GM12878 (cell line): Measurements from ENCODE around the gene SIRT2. TPM values are rescaled to one million over a fixed set of nuclear protein-coding genes. Genes with fewer than 3 reads are reported as not detected.

Experiments
- ATF3 ChIP-seq: IDR thresholded peaks from 2 replicates; pipeline ENCODE4 v1.6.1; 2011; ENCODE audit warnings: low read depth, mild to moderate bottlenecking, low read length, moderate library complexity, borderline replicate concordance; ENCODE audit errors: extremely low read depth
- CEBPB ChIP-seq, 2 experiments: fragments of 150-350 bp in 1 of 2; IDR thresholded peaks; 2 replicates each; pipeline ENCODE4 v1.6.1; 2012 to 2014; ENCODE audit warnings: low read depth in 2 of 2, low read length in 2 of 2, borderline replicate concordance in 1 of 2, inconsistent platforms in 1 of 2
- CHD1 ChIP-seq: IDR thresholded peaks from 2 replicates; pipeline ENCODE4 v1.6.1; 2012; ENCODE audit warnings: low read depth, low read length, improper control_type of control experiment
- DPF2 ChIP-seq: fragments of 450-650 bp; IDR thresholded peaks from 2 replicates; pipeline ENCODE4 v1.6.1; 2017; ENCODE audit warnings: mild to moderate bottlenecking
- E4F1 ChIP-seq: fragments of 450-650 bp; IDR thresholded peaks from 2 replicates; pipeline ENCODE4 v1.6.1; 2018; ENCODE audit warnings: borderline replicate concordance, mild to moderate bottlenecking; ENCODE audit not compliant: partially characterized antibody
- IRF5 ChIP-seq: fragments of 450-650 bp; IDR thresholded peaks from 2 replicates; pipeline ENCODE4 v1.6.1; 2017; ENCODE audit warnings: borderline replicate concordance
- MLLT1 ChIP-seq: fragments of 450-650 bp; IDR thresholded peaks from 2 replicates; pipeline ENCODE4 v1.6.1; 2016; ENCODE audit warnings: mild to moderate bottlenecking
- NFYB ChIP-seq: IDR thresholded peaks from 2 replicates; pipeline ENCODE4 v1.6.1; 2011; ENCODE audit warnings: low read depth, mild to moderate bottlenecking, low read length, improper control_type of control experiment, moderate library complexity; ENCODE audit not compliant: insufficient read depth
- NR2C2 ChIP-seq: IDR thresholded peaks from 2 replicates; pipeline ENCODE4 v1.6.1; 2011; ENCODE audit warnings: borderline replicate concordance, low read depth; ENCODE audit not compliant: control insufficient read depth, insufficient read length
- RCOR1 ChIP-seq: conservative IDR thresholded peaks from 2 replicates; pipeline ENCODE4 v1.6.1; 2012; ENCODE audit warnings: low read depth, low read length, improper control_type of control experiment
- SMARCA5 ChIP-seq: fragments of 450-650 bp; IDR thresholded peaks from 2 replicates; pipeline ENCODE4 v1.6.1; 2017; ENCODE audit warnings: mild to moderate bottlenecking
- SREBF1 ChIP-seq: IDR thresholded peaks from 2 replicates; pipeline ENCODE4 v1.6.1; 2012; ENCODE audit warnings: mild to moderate bottlenecking, low read length
- TCF7 ChIP-seq: IDR thresholded peaks from 2 replicates; pipeline ENCODE4 v1.6.1; 2014; ENCODE audit warnings: antibody characterized with exemption, borderline replicate concordance
- ZBTB33 ChIP-seq: fragments of 450-650 bp; IDR thresholded peaks from 2 replicates; pipeline ENCODE4 v1.6.1; 2017; ENCODE audit warnings: mild to moderate bottlenecking
- polyA plus RNA-seq, 11 experiments: library from polyadenylated mRNA; depleted of rRNA in 4 of 11; unstranded in 6 of 11; stranded (reverse) in 5 of 11; fragments of >200 nt; fragmentation: Nextera tagmentation in 4 of 11; fragmentation: Illumina TruSeq in 1 of 11; extraction: Ambion mirVana in 4 of 11; extraction: Trizol in 1 of 11; gene quantifications; 1 replicate in 1 of 11; 2 replicates in 10 of 11; pipeline versions ENCODE4 v1.2.1 to v1.2.3, GENCODE V29; 2011 to 2016; ENCODE audit warnings: inconsistent platforms in 2 of 11, missing spikeins in 2 of 11, low read depth in 1 of 11
- total RNA-seq, 4 experiments: library from RNA; depleted of rRNA in 3 of 4; stranded (reverse); fragments of >200 nt in 3 of 4; fragmentation: Illumina TruSeq in 1 of 4; extraction: Trizol in 1 of 4; gene quantifications; 2 replicates each; pipeline versions ENCODE4 v1.2.1 to v1.2.3, GENCODE V29; 2013 to 2021
- TF ChIP-seq, protein P1 (sequence below): fragments of 450-650 bp; IDR thresholded peaks from 2 replicates; pipeline ENCODE4 v1.6.1; 2017; ENCODE audit warnings: antibody characterized with exemption, mild to moderate bottlenecking, moderate library complexity
- TF ChIP-seq, protein P2 (sequence below): IDR thresholded peaks from 2 replicates; pipeline ENCODE4 v1.6.1; 2011; ENCODE audit warnings: borderline replicate concordance, low read depth, mild to moderate bottlenecking, moderate library complexity, low read length; ENCODE audit not compliant: insufficient read depth, poor library complexity, severe bottlenecking

SIRT2 gene
- total and polyA plus RNA-seq, 10 of the 15 experiments (the other 5 are each of a cell fraction or from before 2014, with no cell fraction given): 1.4 to 38.7 (median 24.1) TPM

GRCh38 chr19:38899447-38900201 lies at the start of gene SIRT2, which contains the start of gene NFKBIB (continued):
- TF ChIP-seq, protein P1, sequence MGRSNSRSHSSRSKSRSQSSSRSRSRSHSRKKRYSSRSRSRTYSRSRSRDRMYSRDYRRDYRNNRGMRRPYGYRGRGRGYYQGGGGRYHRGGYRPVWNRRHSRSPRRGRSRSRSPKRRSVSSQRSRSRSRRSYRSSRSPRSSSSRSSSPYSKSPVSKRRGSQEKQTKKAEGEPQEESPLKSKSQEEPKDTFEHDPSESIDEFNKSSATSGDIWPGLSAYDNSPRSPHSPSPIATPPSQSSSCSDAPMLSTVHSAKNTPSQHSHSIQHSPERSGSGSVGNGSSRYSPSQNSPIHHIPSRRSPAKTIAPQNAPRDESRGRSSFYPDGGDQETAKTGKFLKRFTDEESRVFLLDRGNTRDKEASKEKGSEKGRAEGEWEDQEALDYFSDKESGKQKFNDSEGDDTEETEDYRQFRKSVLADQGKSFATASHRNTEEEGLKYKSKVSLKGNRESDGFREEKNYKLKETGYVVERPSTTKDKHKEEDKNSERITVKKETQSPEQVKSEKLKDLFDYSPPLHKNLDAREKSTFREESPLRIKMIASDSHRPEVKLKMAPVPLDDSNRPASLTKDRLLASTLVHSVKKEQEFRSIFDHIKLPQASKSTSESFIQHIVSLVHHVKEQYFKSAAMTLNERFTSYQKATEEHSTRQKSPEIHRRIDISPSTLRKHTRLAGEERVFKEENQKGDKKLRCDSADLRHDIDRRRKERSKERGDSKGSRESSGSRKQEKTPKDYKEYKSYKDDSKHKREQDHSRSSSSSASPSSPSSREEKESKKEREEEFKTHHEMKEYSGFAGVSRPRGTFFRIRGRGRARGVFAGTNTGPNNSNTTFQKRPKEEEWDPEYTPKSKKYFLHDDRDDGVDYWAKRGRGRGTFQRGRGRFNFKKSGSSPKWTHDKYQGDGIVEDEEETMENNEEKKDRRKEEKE: no peak
- TF ChIP-seq NFYB: peak; percentile 97
- TF ChIP-seq, protein P2, sequence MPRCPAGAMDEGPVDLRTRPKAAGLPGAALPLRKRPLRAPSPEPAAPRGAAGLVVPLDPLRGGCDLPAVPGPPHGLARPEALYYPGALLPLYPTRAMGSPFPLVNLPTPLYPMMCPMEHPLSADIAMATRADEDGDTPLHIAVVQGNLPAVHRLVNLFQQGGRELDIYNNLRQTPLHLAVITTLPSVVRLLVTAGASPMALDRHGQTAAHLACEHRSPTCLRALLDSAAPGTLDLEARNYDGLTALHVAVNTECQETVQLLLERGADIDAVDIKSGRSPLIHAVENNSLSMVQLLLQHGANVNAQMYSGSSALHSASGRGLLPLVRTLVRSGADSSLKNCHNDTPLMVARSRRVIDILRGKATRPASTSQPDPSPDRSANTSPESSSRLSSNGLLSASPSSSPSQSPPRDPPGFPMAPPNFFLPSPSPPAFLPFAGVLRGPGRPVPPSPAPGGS: no peak
- no peak for TF ChIP-seq TCF7
- no peak for TF ChIP-seq CEBPB (IDR thresholded peaks at IDR 0.05; ENCODE audit: borderline replicate concordance in 1 of 2, low read depth in 2 of 2, low read length in 2 of 2)
- TF ChIP-seq DPF2: 0 out of 2 replicates have a peak, but pooled peaks have one; percentile 2
- TF ChIP-seq ZBTB33: no peak
- no peak for TF ChIP-seq NR2C2
- peak; percentile 61; the same call in 1 of the 2 replicates for TF ChIP-seq ATF3
- TF ChIP-seq IRF5: no peak
- no peak for TF ChIP-seq RCOR1
- TF ChIP-seq CHD1: no peak
- TF ChIP-seq SMARCA5: no peak
- TF ChIP-seq E4F1: peak; percentile 84
- no peak for TF ChIP-seq MLLT1
- peak; percentile 71 for TF ChIP-seq SREBF1
